H1 (cell line): ENCODE measurements around the gene PSTK.

Source experiments
- CHD2 ChIP-seq: IDR thresholded peaks from 2 replicates; pipeline ENCODE4 v1.6.1; 2012; ENCODE audit warnings: low read length, improper control_type of control experiment
- EGR1 ChIP-seq: IDR thresholded peaks from 2 replicates; pipeline ENCODE4 v1.6.1; 2011; ENCODE audit warnings: low read depth, low read length, borderline replicate concordance
- FOSL1 ChIP-seq: IDR thresholded peaks from 2 replicates; pipeline ENCODE4 v1.6.1; 2011; ENCODE audit warnings: mild to moderate bottlenecking, low read depth, low read length, moderate library complexity; ENCODE audit not compliant: insufficient read depth
- GABPA ChIP-seq: IDR thresholded peaks from 2 replicates; pipeline ENCODE4 v1.6.1; 2011; ENCODE audit warnings: mild to moderate bottlenecking, low read length, moderate library complexity, borderline replicate concordance; ENCODE audit not compliant: insufficient read depth
- KDM1A ChIP-seq: fragments of 200-600, 300-600 bp; sonication (generic); IDR thresholded peaks from 2 replicates; pipeline ENCODE4 v1.7.1; 2016; ENCODE audit warnings: mild to moderate bottlenecking, low read length, borderline replicate concordance
- POLR2A ChIP-seq, 2 experiments: IDR thresholded peaks; 1 replicate in 1 of 2; 2 replicates in 1 of 2; pipeline ENCODE4 v1.6.1; 2011; ENCODE audit warnings: low read depth in 2 of 2, low read length in 2 of 2, mild to moderate bottlenecking in 2 of 2; ENCODE audit errors: control extremely low read depth in 1 of 2
- RAD21 ChIP-seq, 2 experiments: IDR thresholded peaks in 1 of 2; conservative IDR thresholded peaks in 1 of 2; 2 replicates each; pipeline ENCODE4 v1.6.1; 2011; ENCODE audit warnings: low read depth in 2 of 2, low read length in 2 of 2, improper control_type of control experiment in 1 of 2, inconsistent platforms in 1 of 2, mild to moderate bottlenecking in 1 of 2, moderate library complexity in 1 of 2
- RNF2 ChIP-seq: fragments of 200-900, 300-1000 bp; sonication (generic); IDR thresholded peaks from 2 replicates; pipeline ENCODE4 v1.7.1; 2016; ENCODE audit warnings: borderline replicate concordance, low read depth, mild to moderate bottlenecking, antibody characterized with exemption, low read length; ENCODE audit not compliant: poor library complexity, severe bottlenecking; ENCODE audit errors: missing control alignments
- TF ChIP-seq, protein P1 (sequence below), 3 experiments: IDR thresholded peaks; 1 replicate in 2 of 3; 2 replicates in 1 of 3; pipeline versions ENCODE4 v1.5.1 to v1.6.1; 2011; ENCODE audit warnings: low read length in 3 of 3, mild to moderate bottlenecking in 3 of 3, inconsistent platforms in 2 of 3, low read depth in 1 of 3, moderate library complexity in 1 of 3; ENCODE audit not compliant: insufficient read depth in 1 of 3; ENCODE audit errors: control extremely low read depth in 1 of 3

DNA sequence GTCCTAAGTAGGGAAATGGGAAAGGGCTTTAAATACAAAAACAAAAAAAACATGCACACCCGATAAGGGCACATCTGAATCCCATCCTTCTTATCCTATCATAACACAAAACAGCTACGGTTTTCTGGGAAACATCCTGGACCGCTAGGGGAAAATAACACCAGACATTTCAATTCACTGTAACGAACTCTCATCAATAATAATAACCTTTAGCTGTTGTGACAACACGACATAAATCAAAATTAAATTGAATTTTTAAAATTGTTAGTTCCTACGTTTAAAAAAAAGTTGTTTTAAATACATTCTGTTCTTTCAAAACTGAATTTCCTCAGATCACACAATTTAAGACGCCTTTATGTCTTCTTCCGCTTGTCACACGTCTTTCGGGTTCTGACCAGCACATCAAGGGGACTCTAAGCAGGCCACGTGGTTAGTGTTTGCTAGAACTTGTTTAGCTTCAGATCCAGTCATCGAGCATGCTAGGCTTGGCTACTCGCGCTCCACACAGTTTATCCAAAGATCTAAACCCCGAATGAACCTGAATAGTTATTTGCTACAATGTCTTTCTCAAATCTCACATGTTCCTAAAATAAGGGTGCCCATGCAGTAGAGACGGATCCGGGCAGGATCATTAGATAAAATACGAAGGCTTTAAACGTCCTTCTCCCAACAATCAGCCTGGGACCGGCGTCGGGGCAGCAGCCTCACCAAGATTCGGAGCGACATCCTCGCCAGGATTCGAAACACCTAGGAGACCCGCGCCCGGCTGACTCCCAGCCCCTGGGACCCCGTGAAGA is 27.6 kb downstream of the PSTK start:
- no peak for TF ChIP-seq EGR1
- TF ChIP-seq, protein P1, sequence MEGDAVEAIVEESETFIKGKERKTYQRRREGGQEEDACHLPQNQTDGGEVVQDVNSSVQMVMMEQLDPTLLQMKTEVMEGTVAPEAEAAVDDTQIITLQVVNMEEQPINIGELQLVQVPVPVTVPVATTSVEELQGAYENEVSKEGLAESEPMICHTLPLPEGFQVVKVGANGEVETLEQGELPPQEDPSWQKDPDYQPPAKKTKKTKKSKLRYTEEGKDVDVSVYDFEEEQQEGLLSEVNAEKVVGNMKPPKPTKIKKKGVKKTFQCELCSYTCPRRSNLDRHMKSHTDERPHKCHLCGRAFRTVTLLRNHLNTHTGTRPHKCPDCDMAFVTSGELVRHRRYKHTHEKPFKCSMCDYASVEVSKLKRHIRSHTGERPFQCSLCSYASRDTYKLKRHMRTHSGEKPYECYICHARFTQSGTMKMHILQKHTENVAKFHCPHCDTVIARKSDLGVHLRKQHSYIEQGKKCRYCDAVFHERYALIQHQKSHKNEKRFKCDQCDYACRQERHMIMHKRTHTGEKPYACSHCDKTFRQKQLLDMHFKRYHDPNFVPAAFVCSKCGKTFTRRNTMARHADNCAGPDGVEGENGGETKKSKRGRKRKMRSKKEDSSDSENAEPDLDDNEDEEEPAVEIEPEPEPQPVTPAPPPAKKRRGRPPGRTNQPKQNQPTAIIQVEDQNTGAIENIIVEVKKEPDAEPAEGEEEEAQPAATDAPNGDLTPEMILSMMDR (IDR thresholded peaks at IDR 0.05; ENCODE audit: control extremely low read depth in 1 of 3, insufficient read depth in 1 of 3, low read depth in 1 of 3, low read length in 3 of 3) = no peak
- no peak for TF ChIP-seq FOSL1
- no peak for TF ChIP-seq KDM1A
- no peak for TF ChIP-seq POLR2A (IDR thresholded peaks at IDR 0.05; ENCODE audit: control extremely low read depth in 1 of 2, low read depth in 2 of 2, low read length in 2 of 2)
- TF ChIP-seq RNF2 = no peak
- TF ChIP-seq CHD2 = no peak
- TF ChIP-seq GABPA = no peak
- TF ChIP-seq RAD21 (IDR thresholded peaks at IDR 0.05 in 1 of 2, conservative IDR thresholded peaks at IDR 0.05 in 1 of 2; ENCODE audit: low read depth in 2 of 2, low read length in 2 of 2) = no peak
